HG03342 (cell line): Measurements from ENCODE around the gene BLACAT1.

Experiments
- ATAC-seq: cut with Tn5 transposase; IDR thresholded peaks from one replicate; pipeline ENCODE4 v1.9.1; 2021; ENCODE audit warnings: mild to moderate bottlenecking, moderate library complexity; ENCODE audit not compliant: unreplicated experiment

Gene BLACAT1

DNA sequence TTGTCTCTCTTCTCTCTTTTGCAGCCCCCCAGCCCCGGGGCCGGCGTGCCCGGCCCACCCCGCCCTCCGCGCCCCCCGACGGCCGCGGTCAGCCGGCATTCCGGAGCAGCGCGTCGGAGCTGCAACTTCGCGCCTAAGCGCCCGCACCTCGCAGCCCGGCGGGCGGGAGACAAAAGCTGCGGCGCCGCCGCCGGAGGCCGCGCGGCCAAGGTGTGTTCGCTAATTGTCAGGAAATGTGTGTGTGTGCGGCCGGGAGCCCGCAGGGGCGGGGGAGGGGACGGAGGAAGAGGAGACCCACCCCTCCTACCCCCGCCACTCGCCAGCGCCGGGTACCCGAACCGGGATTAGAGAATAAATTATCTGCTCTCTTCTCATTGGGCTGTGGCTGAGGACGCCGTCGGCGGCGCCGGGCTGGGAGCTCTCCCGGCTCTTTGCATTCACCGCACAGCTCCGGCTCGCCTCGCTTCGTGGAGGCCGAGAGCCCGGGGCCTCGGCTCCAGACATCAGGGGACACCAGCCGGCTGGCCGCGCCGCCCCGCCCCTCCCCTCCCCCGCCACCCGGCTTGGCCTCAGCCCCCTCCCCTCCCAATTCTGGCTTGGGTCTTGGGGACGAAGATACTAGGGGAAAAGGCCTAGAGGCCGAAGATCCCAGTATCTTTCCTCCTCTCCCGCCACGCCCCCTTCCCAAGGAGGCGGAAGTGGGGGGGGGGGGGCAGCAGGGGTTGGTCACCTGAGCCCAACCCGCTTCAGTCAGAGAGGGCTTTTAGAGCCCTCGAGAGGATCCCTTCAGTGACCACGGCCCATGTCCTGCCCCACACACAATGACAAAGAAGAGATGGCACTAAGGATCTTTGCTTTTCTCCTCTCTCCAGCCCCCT lies 1.3 kb upstream of the BLACAT1 start:
- no peak for ATAC-seq

DNA sequence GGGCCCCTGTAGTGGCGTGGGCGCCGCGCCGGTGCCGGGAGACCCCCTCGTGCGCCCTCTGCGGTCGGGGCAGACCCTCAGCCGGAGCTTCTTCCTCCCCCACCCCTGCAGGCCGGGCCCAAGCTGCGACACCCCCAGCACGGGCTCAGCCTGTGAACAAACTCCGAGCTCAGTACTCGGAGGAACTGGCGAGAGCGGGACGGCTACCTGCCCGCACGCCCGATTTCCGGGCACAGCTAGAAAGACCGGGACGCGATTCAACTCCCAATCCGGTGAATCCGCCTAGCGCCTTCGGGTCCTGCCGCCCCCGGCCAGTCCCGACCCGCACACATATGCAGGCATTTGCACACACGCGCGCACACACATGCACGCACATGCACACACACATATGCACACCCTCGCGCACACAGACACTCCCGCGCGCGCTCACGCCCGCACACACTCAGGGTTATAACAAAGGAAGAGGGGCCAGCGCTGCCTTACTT lies 580 bp upstream of the BLACAT1 start:
- ATAC-seq = no peak

DNA sequence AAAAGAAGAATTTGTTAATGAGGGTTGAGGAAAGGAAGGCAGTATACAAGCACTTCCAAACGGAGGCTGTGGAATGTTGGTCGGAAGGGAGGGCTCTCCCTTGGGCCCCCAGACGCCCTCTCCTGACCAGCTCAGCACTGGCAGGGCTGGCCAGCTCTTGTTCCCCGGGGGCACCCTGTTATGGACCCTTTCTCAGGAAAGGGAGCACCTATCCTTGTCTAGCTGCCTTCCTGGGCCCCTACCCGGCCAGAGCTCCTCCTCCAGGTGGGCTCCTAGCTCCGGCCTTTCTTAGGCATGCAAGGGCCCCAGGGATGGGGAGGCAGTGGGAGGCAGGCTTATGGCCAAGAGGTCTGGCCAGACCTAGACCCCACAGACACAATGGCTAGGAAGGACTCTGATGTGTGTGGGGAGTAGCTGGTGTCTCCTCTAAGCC lies 926 bp downstream of the BLACAT1 start:
- ATAC-seq = no peak

DNA sequence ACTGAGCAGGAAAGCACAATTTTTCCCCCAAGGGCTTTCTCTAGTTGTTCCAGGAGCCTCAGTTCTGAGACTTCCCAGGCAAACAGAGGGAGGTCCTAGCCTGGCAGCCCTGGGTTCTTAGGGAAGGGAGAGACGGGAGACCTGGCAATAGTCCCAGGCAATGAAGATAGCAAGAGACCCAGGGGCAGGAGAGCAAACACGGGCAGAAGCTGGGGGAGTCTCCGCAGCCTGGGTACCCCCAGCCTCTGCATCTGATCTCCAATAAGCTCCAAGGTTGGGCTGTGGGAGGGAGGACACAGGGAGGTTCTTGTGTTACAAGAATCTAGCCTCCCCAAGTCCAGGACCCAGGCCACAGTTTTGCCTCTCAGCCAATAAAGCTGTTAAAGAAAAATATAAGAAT lies 2.4 kb downstream of the BLACAT1 start:
- no peak for ATAC-seq

DNA sequence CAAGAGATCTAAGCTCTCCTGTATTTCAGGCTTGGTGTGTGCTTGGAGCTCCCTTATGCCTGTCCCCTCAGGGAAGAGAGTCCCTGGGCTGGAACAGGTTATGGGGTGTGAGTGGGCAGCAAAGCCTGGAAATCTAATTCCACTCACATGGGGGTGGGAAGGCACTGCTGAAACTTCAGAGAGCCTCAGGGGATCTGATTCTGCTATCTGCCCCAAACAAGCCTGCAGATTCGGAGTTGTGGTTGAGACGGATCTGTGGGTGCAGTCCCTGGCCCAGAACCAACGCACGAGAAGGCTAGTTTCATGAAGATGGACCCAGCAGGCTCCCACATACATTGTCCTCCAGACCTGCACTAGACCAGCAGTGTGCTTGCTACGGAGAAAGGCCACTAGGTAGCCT lies 2.9 kb downstream of the BLACAT1 start:
- ATAC-seq = no peak

DNA sequence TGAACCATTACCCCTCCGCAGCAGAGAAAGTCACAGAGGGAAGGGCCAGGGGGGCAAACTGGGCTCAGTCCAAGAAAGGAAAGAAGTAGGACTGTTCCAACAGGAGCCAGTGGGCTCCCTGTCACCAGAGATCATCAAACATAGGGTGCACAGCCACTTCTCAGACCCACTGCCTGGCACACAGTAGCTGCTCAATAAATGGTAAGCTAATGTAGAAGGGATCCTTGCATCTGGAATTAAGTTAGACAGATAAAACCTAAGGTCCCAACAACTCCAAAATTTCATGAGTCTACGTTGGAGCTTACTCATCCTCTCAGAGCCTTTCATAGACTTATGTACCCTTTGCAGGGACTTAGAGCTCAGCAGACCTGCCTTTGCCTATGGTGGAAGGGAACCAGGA lies 3.5 kb downstream of the BLACAT1 start:
- no peak for ATAC-seq

DNA sequence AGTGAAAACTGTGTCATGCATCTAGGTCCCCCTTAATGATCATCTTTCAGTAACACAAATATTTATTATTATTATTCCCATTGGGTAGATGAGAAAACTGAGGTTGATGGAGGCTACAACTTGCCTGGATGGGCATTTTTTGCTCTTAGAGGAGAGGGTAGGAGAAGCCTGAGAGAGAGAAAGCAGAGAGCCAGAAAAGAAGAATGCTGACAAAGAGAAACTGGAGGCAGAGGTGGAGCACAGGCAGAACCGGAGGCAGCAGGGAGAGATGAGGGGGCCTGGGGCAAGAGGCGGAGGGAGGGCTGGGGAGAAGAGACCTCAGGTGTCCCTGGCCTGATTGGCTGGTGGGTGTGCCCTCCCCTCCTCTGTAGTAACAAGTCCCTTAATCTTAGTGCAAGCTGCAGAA lies 4.1 kb downstream of the BLACAT1 start:
- ATAC-seq = no peak

DNA sequence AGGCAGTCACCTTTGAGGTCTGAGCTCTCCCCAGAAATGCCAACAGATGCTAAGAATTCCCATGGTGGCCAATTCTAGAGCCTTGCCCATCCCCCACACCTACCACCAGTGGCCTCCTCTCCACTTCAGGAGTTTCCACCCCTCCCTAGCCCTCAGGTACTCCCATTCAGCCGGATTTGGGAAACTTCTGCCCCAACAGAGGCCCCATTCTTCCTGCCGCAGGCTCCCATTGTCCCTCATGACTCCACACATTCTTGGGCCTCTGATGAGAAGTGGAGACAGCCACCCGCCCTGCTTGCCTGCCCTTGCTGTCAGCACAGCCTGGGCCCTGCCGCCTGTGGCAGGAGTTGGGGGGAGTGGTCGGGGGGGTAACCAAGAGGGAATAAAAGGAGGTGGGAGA lies 4.6 kb downstream of the BLACAT1 start:
- ATAC-seq = no peak

DNA sequence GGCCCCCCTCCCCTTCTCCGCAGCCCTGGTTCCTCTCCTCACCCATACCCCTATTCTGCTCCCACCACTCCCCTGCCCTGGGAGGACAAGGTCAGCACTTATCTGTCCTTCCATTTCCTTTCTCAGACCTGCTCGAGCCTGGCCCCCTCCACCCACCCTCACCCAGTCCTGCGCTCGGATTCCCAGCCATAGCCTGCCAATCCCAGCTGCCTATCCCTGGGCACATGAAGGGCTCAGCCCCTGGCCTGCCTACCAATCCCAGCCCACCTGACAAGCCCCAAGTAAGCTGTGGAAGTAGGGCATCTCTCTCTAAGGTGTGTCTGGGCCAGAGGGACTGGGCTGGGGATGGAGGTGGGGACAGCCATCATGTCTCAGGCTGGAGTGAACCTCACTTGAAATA lies 5.4 kb downstream of the BLACAT1 start:
- ATAC-seq = no peak

DNA sequence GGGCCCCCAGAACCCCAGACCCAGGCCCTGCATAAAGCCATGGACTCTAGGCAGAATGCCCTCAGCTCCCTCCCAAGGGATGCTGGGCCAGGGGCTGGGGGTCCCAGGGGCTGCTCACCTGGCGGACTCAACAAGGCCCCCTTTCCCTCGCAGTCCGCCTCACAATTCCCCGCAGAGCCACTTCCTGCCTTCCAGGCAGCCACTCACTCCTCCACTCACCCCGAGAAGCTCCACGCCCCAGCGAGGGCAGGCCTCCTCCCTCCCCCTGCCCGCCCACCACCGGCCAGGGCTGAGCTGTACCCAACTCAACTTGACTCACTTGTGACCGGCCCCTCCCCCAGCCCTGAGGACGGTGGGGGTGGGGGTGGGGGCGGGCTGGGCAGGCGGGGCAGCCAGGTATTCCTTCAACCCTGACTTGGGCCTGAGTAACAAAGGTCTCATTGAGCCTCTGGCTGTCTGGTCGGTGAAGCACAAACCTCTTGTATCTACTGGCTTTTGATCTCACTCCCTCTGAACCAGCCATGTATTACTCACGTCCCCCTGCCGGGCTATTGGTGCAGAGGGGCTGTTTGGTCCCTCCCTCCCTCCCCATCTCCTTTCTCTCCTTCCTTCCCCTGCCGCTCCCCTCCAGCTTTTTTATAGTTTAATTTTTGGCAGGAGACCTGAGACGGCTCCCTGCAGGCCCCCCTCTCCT lies 5.9 kb downstream of the BLACAT1 start:
- no peak for ATAC-seq

DNA sequence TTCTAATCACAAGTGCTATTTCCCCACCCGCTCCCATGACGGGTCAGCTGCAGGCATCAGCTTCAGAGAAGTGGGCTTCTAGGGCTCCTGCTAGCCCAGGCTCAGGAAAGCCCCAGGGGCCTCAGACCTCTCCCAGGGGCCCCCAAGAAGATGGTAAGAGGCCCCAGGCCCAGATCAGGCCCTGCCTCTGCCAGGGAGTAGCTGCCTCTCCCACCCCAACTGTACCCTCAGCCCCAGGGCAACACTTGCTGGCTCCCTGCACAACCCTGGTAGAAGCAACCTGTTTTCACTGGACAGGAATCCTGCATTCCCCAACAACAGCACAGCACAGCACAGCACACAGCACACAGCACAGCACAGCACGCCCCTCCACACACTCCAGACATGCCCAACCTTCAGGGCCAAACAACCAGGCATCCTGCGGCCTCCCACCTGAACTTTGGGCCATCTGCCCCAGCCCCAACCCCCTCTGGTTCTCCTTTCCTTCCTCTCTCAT lies 6.5 kb downstream of the BLACAT1 start:
- no peak for ATAC-seq

DNA sequence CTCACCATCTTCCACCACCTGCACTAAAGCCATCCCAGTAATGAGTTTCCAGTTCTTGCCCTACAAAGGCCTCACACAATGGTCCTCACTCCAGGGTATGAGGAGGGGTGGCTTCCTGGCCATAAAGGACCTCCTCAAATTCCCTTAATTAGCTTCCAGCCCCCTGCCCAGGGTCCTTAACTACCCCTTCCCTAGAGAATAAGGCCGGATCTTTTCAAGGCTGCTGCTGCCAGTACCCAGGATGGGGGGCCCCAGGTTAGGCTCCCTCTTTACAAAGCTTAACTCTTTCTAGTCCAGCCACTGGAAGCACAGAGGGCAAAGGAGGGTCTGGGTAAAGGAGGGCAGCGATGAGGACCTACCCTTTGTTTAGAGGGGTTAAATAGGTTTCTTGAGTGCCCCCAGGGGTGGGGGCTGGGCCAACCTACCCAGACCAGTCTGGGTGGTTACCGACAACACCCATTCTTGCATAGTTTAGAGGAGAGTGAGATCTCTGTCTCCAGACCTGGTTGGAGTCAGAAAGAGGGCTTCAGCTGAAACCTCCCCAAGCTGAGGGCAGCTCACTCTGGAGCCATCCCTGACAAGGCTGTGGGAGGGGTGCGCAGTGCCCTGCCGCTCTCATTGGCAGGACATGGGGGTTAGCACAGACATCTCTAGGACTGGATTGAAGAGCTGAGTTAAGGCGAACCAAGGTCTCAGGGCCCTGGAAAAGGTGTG lies 7.1 kb downstream of the BLACAT1 start:
- ATAC-seq = no peak

DNA sequence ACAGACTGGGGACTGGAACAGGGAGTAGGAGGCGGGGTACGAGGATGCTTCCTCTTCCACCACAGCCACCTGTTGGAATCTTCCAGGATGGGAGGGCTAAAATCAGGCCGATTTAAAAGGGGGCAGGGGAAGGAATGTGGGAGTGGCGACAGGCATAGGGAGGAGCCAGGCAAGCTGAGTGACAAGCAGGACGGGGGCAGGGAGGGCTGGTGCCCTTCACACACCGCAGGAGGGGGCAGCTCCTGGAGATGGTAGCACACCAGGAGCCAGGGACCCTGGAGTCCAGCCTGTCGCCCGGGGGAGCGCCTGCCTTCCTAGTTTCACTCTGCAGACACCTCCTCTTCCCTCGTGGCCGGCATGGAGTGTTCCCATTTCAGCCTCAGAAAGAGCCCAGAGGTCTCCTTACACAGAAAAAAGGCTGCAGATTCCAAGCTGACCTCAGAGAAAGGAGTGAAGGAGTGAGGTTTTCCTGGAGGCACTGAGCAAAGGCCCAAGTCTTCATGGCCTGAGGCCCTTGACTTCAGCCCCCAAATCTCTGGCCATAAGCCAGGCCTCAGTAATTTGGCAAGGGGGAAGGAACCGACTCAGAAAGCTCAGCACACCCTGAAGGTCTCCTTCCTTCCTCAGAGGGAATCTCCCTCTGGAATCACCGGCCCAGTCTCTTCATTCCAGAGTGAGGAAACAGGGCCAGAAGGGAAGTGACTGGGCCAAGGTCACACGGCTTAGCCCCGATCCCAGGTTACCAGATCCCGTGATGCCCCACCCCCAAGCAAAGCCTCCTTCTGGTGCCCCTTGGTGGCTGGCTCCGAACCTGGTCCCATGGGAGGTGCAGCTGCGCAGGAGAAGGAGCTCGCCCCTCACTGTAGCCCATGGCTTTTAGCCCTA lies 8.1 kb downstream of the BLACAT1 start:
- ATAC-seq = no peak

DNA sequence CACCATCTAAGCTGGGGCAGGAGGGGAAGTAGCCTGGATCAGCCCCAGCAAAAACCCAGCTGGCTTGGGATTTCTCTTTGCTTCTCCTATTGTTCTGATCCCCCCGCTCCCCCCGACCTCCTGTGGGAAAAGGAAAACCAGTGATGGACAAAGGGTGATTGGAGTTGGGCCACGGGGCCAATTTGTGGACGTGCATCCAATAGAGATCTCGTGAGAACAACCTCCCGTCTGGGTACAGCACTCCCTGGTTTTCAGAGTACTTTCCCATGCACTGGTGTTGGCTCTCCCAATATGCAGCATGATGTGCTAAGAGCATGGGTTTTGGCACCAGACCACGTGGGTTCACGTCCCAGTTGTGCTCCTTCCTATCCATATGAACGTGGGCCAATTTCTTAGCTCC lies 9.0 kb downstream of the BLACAT1 start:
- no peak for ATAC-seq

DNA sequence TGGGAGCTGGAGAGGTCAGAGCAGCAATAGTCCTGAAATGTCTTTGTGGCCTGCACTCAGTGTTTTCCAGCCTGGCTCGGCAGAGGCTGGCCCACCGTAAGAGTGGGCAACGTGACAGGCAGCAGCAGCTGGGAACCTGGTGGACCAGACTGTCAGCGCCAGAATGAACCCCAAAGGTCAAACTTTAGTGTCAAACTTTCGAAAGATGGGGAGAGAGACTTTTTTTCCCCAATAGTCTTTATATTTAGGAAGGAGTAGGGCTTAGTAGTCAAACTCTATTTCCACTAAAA lies 10.3 kb downstream of the BLACAT1 start:
- no peak for ATAC-seq

DNA sequence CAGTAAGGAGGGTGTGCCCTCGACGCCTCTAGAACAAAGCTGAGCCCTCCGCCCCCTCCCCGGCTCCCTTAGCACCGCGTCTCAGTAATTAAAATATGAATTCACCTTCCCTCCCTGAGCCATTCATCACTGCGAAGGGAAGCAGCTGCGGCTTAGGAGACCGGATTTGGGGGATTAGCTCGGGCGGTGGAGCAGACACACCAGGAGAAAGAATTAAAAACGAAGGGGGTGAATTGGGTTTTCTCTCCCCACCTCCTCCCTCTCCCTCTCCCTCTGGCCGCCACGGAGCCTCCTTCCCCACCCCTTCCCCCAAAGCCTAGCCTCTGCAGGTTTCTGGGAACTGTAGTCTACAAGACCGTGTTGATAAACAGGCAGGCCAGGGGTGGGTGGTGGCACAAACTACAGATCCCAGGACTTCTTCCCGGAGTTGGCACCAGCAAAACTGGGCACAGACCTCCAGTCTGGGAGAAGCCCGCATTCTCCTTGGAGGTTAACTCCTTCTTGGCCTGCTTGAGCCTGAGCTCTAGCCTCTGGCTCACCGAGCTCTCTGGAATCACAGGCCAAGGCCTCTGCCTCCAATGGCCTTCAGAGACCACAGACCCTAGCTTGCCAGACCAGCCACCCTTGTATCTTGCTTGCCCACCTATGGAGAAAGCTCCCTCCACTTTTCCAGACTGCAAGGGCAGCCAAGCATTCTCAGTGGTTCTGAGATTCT lies 10.8 kb downstream of the BLACAT1 start:
- ATAC-seq = no peak

DNA sequence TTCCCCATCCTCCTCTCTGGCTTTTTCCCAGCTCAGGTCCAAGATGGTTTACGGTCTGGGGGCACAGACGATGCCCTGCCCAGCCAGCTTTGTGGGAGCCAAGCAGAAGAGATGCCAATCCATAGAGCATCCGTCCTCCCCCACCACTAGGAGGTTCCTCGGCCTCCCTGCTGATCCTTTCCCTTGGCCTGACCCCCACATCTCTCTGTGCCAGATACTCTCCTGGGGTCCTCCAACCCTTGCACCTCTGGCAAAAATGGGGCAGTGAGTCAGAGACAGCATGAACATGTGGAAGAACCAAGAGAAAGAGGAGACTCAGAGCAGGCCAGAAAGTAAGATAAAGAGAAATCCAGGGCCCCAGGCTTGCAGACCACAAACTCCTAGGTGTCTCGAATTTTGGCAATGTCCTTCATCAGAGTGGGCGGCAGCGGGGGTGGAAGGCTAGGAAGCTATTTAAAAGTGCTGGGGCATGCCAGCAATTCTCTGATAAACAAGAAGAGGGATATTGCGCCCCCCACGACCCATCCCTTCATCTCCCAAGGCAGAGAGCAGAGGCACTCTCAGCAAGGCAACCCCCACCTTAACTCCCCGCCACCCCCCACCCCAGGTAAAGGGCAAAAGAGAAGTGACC lies 11.4 kb downstream of the BLACAT1 start:
- ATAC-seq = no peak

DNA sequence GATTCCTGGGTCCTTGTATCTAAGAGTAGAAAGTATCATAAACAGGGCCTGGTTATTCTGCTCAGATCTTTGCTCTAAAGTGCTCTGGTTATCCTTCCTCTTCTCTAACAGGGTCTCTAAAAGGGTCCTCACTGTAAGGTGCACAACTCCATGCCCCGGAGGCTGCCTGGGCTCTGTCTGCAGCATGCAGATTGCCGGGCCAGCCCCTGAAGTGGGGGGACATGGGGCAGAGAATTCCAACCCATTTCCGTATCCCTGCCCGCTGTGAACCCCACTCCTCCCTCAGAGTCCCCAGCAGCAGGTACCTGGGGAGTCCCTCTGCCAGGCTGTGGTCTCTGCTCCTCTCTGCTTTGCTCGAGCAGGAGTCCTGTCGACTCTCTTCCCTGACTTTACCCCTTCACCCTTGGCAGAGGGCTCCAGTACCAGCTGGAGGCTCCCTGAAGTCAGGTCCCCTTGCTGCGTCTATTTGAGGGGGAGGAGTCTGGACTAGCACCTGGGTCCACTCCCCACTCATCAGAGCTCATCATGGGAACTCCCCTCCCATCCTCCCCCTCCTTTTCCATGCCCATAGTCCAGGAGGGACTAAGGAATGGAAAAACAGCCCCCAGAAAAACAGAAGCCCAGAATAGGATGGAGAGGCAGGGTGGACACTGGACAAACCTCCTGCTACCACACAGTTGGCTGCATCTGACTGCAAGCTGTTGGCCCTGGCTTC lies 12.1 kb downstream of the BLACAT1 start:
- ATAC-seq = no peak
